Brain pericyte (primary cell): ENCODE measurements around the gene SRSF3.

Experiments
- DNase-seq: peaks from one replicate; pipeline ENCODE4 v3.0.0-alpha.2; 2012; ENCODE audit warnings: low read depth, low spot score

Gene SRSF3

GRCh38 chr6:36622901-36623546, 28.9 kb downstream of the SRSF3 start:
- no peak for DNase-seq

- no peak for DNase-seq
Observed at GRCh38 chr6:36623547-36624459, 29.6 kb downstream of the SRSF3 start.

DNA sequence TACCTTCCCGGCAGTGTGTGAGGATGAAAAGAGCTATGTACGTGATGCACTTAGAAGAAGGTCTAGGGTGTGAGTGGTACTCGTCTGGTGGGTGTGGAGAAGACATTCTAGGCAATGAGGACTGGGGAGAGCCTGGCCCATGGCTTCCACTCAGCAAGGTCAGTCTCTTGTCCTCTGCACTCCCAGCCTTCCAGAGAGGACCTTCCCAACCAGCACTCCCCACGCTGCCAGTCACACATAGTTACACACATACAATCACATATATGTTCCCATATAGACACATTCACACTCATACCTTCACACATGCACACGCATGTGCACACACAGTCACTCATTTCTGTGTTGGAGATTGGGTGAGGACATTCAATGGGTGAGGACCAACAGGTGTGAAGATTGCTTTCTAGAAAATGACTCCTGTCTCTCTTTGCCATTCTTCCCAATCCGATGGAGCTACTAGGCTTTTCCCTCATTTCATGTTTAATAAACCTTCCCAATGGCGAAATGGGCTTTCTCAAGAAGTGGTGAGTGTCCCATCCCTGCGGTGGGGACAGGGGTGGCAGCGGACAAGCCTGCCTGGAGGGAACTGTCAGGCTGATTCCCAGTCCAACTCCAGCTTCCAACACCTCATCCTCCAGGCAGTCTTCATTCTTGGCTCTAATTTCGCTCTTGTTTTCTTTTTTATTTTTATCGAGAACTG, 30.4 kb downstream of the SRSF3 start:
- no peak for DNase-seq

DNA sequence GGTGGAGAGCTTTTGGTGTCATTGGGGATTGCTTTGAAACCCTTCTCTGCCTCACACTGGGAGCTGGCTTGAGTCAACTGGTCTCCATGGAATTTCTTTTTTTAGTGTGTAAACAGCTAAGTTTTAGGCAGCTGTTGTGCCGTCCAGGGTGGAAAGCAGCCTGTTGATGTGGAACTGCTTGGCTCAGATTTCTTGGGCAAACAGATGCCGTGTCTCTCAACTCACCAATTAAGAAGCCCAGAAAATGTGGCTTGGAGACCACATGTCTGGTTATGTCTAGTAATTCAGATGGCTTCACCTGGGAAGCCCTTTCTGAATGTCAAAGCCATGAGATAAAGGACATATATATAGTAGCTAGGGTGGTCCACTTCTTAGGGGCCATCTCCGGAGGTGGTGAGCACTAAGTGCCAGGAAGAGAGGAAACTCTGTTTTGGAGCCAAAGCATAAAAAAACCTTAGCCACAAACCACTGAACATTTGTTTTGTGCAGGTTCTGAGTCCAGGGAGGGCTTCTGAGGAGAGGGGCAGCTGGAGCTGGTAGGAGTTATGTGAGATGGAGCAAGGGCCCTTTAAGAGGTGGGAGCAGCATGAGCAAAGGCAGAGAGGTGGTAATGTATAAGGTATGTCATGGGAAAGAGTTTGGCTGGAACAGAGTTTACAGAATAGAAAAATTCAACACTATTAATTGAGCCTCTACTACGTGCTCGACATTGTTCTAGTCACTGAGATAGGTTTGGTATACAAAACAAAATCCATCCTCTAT, 31.2 kb downstream of the SRSF3 start:
- peak; percentile 55 for DNase-seq

GRCh38 chr6:36626636-36627035, 32.5 kb downstream of the SRSF3 start:
- no peak for DNase-seq

DNA sequence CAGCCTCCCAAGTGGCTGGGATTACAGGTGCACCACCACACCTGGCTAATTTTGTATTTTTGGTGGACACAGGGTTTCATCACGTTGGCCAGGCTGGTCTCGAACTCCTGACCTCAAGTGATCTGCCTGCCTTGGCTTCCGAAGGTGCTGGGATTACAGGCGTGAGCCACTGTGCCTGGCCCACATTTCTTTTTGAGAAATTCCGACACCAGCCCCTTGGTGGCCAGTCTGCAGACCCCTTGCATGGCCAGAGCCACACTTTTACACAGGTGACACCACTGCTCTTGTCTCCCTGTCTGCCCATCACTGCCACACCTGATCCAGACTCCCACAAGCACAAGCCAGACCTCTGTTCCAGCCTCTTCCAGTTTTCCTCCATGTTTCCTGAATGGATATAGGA, 33.0 kb downstream of the SRSF3 start:
- no peak for DNase-seq

GRCh38 chr6:36627801-36628246, 33.7 kb downstream of the SRSF3 start:
- DNase-seq = no peak

DNA sequence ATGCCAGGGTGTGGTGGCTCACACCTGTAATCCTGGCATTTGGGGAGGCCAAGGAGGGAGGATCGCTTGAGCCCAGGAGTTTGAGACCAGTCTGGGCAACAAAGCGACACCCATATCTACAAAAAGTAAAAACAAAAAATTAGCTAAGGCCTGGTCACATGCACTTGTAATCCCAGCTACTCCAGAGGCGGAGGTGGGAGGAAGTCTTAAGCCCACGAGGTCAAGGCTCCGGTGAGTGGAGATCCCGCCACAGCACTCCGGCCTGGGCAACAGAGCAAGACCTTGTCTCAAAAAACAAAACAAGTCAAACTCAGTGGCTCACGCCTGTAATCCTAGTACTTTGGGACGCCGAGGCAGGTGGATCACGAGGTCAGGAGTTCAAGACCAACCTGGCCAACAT, 35.6 kb downstream of the SRSF3 start:
- no peak for DNase-seq

GRCh38 chr6:36631326-36632011, 37.3 kb downstream of the SRSF3 start:
- DNase-seq = no peak

DNA sequence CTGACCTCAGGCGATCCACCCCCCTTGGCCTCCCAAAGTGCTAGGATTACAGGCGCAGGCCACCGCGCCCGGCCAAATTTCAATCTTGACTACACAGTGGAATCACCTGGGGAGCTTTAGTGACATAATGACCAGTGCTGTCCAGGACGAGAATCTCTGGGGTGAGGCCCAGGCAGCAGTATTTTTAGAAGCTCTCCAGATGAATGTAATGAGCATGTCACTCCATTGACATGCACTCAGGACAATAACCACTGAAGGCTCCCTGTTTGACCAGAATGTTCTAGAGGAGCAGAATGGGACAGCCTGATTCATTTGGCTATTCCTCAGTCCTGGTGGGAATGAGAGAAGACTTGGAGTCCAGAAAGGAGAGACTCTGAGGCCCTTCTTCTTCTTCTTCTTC, 39.2 kb downstream of the SRSF3 start:
- DNase-seq = no peak

GRCh38 chr6:36633915-36634314, 39.8 kb downstream of the SRSF3 start:
- DNase-seq = peak; percentile 71

DNA sequence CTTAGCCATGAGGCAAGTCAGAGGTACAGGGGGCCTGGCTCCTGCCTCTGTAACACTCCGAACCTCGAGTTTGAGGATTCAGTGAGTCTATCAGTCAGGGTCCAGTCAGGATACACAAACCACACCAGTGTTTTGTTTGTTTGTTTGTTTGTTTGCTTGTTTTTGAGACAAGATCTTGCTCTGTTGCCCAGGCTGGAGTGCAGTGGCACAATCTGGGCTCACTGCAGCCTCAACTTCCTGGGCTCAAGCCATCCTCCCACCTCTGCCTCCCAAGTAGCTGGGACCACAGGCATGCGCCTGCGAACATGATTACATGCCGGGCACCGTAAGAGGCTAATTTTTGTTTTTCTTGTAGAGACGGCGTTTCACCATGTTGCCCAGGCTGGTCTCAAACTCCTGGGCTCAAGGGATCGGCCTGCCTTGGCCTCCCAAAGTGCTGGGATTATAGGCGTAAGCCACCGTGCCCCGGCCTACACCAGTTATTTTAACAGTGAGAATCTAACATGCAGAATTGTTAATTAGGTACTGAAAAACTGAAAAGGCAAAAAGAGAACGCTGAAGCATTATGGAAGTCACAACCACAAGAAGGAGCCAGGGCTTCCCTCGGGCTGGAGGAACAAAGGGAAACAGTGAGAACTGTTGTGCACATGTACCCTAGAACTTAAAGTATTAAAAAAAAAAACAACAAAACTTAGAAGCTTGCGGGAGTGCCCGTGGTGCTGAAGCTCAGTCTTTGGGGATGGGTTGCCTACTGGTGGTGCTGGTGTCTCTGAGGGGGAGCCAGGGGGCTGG, 40.4 kb downstream of the SRSF3 start:
- DNase-seq = no peak

DNA sequence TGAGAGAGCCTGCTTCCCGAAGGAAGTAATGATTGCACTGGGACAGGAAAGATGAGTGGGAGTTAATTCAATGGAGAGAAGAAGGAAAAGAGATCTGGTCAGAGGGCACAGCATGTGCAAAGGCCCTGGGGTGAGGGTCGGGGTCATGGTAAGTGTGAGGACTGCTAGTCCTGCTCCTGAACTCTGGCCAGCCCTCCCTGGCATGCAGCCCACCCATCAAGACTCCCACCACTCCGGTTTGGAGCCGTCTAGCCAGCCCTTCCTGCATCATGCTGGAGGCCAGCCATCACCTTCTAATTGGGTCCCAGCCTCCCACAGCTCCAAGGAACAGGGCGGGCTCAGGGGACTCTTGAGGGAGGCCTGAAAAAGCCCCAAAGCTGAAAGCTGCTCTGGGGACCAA, 42.1 kb downstream of the SRSF3 start:
- DNase-seq = no peak

DNA sequence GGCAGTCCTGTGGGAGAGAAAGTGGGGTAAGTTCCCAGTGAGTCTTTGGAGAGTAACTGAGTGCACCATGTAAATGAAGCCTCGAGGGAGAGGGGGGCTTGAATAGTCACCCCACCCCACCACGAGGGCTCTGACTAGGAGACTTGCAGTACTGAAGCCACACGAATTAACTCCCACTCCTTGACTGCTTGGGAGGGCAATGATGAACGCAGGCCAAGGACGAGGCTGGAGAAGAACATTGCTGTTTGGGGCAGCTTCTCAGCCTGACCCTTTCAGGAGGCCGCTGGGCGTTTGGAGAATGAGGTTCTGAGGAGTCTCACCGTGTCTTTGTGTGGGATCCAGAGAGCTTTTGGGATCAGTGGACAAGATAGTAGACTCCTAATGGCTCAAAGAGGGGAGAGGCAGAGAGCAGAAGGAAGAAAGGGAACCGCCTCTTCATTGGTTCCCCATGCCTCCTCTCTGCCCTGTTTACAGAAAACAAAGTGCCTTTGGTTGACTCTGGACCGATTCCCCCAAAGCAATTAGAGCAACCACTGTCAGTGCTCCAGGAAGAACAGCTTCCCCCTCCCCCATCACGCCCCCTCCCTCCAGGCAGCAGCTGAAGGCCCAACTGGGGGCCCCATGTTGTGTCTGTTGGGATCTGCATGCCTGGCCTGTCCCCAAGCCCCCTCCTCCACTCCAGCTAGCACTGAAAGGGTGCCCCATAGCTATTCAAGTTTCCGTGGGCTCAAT, 42.7 kb downstream of the SRSF3 start:
- DNase-seq = no peak

- DNase-seq = no peak
Observed at GRCh38 chr6:36638579-36638978, 44.4 kb downstream of the SRSF3 start.

DNA sequence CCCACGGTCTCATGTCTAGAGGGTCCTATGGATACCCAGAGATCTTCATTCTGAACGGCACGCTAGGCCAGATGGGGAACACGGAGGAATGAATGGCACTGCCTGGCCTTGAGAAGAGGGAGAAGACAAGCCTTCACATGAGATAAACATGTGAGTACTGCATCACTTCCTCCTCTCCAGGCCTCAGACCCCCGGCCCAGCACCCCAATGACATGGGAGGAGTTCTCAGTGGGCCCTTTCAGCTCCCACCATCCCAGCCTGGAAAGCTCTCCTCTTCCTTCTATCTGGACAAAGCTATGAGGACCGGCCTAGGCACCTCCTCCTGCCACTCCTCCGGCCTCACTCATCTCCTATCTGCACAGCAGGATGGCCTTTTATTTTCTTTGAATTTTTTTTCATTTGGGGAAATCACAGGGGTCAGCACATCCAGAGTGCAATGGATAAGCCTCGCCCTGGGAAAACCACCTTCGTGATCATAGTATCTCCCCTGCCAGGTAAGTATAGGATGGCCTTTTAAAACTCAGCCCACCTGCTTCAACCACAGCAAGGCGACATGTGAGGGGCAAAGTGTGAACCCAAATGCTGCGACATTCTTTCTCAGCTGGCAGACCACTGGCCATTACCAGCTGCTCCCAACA, 45.1 kb downstream of the SRSF3 start:
- no peak for DNase-seq

DNA sequence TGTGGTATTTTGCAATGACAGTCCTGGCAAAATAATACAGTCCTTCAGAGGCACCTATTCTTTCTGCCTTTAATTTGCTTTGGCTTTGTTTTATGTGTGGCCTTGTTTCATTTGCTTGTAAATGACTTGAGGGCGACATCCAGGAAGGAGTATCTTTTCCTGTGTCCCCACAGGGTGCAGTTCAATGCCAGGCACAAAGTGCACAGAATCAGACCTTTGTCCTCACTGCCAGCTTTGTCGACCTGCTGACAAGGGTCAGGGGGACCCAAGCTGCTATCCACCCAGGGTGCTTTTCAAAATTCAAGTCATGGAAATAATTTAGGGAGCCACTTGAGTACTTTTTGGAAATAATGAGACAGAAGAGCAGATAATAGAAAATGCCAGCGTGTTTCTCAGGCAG, 47.4 kb downstream of the SRSF3 start:
- DNase-seq = no peak

DNA sequence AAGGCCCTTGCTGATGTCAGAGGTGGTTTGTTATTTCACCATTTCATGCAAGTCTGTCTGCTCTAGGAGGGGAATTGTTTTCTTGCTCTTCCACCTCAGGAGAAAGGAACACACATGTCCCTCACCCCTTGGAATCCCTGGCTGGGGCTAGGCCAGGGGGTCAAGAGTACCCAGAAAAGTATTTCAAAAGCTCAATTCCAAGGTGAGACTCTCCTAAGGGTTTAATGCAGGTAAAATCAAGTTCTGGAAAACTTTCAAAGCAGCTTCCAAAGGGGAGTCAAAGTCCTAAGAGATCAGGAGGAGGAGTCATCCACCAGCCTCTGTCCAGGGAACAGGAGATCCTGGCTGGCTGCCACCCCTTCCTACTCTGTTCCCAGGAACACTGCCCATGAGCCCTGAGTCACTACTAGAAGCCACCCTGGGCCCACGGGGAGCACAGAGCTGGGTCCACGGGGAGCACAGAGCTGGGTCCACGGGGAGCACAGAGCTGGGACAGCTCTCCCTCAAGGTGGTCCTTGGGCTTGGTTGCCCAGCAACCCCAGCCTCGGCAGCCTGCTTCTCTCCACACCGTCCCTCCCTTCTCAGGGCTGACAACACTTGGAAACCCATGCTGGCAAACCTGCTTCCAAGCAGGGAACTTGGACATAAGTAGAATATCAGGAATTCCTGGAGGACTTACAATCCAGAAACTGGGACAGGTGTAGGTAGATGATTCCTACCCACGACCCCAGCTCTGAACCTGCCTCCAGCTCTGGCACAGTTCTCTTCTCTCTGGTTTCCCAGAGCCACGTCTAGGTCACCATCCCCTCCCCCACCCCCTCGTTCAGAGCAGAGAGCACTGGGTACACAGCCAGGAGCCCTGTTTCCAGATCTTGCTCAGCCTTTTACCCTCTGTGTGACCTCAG, 49.0 kb downstream of the SRSF3 start:
- DNase-seq = no peak
